GM21447 (cell line): ENCODE measurements around the gene MADD.
"Not testable (repeated sequence)": the region's sequence is repeated elsewhere in the genome, so short reads cannot be mapped to it uniquely, and the experiment has no call there.

Source experiments
- ATAC-seq: cut with Tn5 transposase; IDR thresholded peaks from one replicate; pipeline ENCODE4 v1.9.1; 2021; ENCODE audit not compliant: unreplicated experiment

Gene MADD

DNA sequence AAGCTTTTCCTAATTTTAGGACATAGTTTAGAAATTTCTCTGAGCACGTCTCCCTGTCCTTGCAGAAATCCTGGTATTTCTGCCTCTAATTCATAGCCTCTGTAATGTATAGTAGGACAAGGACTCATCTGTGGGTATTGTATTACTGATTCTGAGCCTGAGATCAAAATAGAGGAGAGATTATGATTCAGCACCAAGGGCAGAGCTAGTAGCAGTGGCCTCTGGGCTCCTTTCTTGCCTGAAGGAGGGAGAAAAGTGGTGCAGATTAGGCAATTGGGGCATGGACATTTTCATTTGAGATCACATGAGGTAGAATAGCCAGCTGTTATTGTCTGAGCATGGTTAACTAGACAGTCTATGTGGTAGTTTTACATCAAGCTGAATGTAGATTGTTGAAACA is 2.8 kb downstream of the MADD start:
- no peak for ATAC-seq

DNA sequence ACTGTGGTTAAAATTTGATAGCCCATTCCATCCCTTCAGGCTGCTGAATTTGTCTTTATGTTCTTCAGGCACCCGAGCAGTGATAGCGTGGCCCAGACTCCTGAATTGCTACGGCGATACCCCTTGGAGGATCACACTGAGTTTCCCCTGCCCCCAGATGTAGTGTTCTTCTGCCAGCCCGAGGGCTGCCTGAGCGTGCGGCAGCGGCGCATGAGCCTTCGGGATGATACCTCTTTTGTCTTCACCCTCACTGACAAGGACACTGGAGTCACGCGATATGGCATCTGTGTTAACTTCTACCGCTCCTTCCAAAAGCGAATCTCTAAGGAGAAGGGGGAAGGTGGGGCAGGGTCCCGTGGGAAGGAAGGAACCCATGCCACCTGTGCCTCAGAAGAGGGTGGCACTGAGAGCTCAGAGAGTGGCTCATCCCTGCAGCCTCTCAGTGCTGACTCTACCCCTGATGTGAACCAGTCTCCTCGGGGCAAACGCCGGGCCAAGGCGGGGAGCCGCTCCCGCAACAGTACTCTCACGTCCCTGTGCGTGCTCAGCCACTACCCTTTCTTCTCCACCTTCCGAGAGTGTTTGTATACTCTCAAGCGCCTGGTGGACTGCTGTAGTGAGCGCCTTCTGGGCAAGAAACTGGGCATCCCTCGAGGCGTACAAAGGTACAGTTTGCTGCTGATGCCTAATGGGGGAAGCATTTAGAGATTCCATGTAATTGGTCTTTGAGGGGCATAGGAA is 4.7 kb downstream of the MADD start:
- no peak for ATAC-seq

GRCh38 chr11:47276923-47277322 is 7.0 kb downstream of the MADD start:
- no peak for ATAC-seq

GRCh38 chr11:47278058-47278457 is 8.1 kb downstream of the MADD start:
- ATAC-seq = no peak

DNA sequence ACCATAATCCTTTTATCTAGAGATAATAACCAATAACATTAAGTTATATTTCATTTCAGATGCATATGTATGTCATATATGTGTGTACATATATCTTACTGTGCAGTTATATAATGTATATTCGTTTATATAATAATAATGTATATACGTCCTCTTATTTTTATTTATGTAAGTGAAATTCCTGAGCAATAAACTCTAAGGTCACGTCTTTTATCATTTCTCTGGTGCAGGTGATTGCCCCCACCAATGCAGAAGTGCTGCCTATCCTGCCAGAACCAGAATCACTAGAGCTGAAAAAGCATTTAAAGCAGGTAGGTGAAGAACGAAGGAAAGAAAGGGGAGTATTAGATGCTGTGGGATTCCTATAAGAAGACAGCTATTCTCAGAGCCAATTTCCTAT is 8.8 kb downstream of the MADD start:
- ATAC-seq = no peak

DNA sequence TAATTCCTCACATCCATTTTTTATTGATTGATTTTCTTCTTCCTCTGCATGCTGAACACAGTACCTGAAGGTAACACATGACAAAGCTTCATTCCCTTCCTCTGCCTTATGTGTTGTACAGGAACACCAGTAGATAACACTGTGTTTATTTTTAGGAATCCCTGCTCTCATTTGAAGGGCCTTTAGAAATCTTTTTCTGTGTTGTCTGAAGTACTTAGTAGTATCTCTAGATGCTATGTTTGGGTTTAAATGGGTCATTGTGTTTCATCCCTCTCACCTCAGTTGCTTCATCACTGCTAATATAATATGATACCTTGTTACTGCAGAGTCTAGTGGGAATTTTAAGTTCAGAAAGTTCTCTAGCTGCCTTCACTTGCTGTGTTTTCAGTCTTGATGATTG is 10.2 kb downstream of the MADD start:
- ATAC-seq = no peak

GRCh38 chr11:47280860-47281259 is 10.9 kb downstream of the MADD start:
- no peak for ATAC-seq

DNA sequence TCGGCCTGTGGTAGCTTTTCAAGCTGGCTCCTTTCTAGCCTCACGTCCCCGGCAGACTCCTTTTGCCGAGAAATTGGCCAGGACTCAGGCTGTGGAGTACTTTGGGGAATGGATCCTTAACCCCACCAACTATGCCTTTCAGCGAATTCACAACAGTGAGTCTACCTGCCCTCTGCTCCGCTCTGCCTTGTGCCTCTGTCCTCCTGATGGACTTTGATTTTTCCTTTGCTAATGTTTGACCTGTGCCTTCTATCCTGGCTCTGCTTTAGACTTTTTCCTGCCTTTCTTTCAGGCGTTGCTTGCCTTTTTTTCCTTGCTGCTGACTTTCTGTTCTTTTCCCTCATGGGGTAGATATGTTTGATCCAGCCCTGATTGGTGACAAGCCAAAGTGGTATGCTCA is 12.5 kb downstream of the MADD start:
- ATAC-seq = no peak

DNA sequence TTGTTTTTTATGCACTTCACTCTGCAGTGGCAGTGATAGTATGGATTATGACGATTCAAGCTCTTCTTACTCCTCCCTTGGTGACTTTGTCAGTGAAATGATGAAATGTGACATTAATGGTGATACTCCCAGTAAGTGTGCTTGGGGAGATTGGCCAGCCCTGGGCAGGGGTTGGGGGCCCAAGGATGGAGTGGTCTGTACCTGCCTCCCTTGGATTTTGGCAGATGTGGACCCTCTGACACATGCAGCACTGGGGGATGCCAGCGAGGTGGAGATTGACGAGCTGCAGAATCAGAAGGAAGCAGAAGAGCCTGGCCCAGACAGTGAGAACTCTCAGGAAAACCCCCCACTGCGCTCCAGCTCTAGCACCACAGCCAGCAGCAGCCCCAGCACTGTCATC is 14.2 kb downstream of the MADD start:
- ATAC-seq = no peak

DNA sequence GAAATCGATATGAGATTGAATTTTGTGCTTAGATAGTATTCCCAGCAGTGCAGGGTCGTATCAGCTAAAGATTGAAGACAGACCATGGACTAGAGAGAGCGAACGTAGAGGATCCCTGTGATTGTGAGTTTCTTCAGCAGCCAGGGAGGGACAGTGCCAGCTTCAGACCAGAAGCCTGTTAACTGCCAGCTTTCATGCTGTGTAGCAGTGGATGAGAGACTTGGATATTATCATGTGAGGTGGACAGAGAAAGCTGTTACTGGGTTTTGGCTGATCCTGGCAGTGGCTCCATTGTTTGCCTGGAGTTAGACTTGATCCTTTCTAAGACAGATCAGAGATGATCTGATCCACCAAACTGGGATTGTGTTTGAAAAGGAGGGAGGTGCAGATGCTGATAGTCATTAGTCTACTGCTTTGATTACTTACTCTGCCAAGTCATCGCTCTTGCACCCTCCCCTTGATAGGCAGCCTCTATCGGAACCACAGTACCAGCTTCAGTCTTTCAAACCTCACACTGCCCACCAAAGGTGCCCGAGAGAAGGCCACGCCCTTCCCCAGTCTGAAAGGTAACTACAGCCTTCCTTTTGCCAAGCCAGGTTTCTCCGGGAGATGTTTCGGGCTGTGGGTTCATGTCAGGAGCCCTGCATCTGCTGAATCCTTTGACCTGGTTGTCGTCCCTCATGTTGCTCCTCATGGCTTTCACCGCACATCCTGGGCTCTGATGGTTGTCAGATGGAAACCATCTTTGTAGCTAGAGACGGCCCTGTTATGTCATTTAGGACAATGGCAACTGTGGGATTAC is 16.2 kb downstream of the MADD start:
- no peak for ATAC-seq

DNA sequence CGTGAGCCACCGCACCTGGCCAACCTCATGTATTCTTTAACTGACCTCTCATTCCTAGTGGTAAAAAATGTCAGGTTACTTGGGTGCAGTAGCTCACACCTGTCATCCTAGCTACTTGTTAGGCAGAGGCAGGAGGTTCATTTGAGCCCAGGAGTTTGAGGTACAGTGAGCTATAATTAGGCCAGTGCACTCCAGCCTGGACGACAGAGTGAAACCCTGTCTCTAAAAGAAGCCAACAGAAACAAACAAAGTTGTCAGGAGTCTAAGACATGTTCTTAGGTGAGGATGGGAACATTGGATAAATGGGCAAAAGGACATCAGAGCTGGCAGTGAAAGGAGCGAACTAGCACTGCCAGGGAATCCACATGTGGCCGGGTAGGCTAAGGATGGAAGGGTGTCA is 18.1 kb downstream of the MADD start:
- no peak for ATAC-seq

DNA sequence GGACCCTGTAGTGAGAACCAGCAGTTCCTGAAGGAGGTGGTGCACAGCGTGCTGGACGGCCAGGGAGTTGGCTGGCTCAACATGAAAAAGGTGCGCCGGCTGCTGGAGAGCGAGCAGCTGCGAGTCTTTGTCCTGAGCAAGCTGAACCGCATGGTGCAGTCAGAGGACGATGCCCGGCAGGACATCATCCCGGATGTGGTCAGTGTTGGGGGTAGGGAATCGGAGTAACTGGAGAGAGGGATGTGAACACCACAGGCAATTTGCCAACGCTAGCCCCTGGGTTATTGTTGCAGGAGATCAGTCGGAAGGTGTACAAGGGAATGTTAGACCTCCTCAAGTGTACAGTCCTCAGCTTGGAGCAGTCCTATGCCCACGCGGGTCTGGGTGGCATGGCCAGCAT is 19.9 kb downstream of the MADD start:
- ATAC-seq = no peak

DNA sequence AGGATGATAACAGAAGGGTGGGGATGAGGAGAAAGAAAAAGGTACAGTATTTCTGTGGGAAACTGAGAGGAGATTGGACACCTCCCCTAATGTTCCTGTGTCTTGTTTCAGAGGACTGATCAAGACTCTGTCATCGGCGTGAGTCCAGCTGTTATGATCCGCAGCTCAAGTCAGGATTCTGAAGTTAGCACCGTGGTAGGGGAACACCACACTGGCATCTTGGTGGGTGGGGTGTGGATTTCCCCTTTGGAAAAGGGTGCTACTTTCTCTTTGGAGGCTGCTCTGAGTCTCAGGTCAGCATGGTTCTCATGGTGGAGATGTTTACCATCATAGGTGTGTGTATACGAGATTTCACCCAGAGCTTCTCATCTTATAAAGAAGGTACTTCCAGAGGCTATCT is 25.5 kb downstream of the MADD start:
- ATAC-seq = no peak

DNA sequence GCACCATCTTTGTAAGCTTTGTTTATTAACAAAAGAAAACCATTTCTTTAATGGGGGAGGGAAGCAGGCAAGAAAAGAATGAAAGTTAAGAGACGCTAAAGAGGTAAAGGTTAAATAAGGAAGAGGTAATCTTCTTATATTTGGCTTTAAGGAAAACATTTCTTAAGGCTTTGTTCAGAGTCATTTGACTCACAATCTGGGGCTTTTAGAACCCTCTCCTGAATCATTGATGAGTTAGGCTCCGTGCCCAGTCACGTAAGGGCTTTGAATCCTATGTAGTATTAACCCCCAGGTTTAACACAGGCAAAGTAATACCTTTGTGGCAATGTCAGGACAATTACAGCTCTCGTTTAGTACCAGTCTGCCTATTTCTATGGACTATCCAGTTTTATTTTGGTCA is 26.1 kb downstream of the MADD start:
- ATAC-seq = no peak

DNA sequence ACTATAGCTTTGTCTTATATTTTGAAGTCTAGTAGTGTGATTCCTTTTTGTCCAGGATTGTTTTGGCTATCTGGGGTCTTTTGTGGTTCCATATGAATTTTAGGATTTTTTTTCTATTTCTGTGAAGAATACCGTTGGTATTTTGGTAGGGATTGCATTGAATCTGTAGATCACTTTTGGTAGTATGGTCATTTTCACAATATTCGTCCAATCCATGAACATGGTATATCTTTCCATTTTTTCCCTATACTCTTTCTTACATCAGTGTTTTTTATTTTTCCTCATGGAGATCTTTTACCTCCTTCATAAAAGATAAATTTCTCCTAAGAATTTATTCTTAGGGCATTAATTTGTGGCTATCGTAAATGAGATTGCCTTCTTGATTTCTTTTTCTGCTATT is 29.1 kb downstream of the MADD start:
- ATAC-seq = no peak

- ATAC-seq = no peak
Measured at GRCh38 chr11:47302853-47303252, 32.9 kb downstream of the MADD start.

- ATAC-seq = no peak
Measured at GRCh38 chr11:47305734-47306483, 36.0 kb downstream of the MADD start.

GRCh38 chr11:47306484-47306844 is 36.5 kb downstream of the MADD start:
- ATAC-seq = no peak

DNA sequence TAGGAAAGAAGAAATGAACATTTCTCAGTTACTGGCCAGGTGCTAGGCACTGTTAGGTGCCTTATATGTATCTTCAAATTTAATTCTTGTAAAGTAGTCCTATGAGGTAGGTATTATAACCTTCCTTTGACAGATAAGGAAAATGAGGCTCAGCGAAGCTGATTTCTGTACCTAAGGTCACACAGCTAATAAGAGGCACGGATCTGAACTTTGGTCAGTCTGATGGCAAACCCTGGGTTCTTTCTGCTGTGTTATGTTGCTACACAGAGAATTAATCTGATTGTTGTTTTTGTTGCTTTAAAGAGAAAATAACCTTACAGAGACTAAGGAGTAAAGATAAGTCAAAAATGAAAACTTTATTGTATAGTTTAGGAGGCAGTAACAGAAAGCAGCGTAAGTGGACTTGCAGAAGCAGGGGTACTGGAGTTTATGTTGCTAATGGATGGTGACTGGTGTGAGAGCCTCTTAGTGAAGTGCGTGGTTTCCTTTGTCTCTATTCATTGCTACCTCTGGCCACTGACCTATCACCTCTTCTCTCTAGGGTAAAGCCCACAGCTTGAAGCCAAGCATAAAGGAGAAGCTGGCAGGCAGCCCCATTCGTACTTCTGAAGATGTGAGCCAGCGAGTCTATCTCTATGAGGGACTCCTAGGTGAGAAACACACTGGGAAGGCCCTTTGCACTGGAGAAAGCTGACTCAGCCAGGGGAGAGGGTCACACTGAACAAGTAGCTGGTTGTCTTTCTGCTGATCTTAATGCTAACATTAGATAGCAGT is 38.3 kb downstream of the MADD start:
- no peak for ATAC-seq

- ATAC-seq = no peak
Measured at GRCh38 chr11:47314992-47315391, 45.1 kb downstream of the MADD start.

DNA sequence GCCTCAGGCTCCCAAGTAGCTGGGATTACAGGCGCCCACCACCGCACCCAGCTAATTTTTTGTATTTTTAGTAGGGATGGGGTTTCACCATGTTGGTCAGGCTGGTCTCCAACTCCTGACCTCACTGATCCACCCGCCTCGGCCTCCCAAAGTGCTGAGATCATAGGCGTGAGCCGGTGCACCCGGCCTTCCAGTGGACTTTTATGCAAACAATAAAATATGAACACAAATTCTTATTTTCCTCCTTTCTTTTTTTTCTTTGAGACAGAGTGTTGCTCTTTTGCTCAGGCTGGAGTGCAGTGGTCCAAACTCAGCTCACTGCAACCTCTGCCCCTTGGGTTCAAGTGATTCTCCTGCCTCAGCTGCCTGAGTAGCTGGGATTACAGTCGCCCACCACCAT is 46.6 kb downstream of the MADD start:
- not testable (repeated sequence) for ATAC-seq
